ENCODE data around the gene KIF26B.

DNA sequence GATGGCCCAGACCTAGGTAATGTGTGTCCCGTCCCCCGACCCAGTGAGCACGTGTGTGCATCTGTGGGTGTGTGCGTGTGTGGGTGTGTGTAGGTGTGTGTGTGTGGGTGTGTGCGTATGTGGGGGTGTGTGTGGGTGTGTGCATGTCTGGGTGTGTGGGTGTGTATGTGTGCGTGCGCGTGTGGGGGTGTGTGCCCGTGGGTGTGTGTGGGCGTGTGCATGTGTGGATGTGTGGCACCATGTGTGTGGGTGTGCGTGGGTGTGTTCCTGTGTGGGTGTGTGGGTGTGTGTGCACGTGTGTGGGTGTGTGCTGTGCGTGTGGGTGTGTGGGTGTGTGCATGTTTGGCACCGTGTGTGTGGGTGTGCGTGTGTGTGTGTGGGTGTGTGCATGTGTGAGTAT, 309.5 kb downstream of the KIF26B start:
- TF ChIP-seq, protein P1, sequence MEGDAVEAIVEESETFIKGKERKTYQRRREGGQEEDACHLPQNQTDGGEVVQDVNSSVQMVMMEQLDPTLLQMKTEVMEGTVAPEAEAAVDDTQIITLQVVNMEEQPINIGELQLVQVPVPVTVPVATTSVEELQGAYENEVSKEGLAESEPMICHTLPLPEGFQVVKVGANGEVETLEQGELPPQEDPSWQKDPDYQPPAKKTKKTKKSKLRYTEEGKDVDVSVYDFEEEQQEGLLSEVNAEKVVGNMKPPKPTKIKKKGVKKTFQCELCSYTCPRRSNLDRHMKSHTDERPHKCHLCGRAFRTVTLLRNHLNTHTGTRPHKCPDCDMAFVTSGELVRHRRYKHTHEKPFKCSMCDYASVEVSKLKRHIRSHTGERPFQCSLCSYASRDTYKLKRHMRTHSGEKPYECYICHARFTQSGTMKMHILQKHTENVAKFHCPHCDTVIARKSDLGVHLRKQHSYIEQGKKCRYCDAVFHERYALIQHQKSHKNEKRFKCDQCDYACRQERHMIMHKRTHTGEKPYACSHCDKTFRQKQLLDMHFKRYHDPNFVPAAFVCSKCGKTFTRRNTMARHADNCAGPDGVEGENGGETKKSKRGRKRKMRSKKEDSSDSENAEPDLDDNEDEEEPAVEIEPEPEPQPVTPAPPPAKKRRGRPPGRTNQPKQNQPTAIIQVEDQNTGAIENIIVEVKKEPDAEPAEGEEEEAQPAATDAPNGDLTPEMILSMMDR (IDR thresholded peaks at IDR 0.05) = no peak
- no peak for TF ChIP-seq EP300 (IDR thresholded peaks at IDR 0.05; ENCODE audit: low read depth)
- TF ChIP-seq POLR2A (IDR thresholded peaks at IDR 0.05) = no peak
- TF ChIP-seq POLR2AphosphoS5 (IDR thresholded peaks at IDR 0.05) = no peak

Data from transverse colon (tissue), 4 donors.